ENCODE data around the gene B9D2. TPM values are rescaled to one million over a fixed set of nuclear protein-coding genes. Genes with fewer than 3 reads are reported as not detected.
A peak's percentile ranks its signal among the peaks of the same experiment; 100 is the strongest.

Gene B9D2
- total and polyA plus RNA-seq, 2 experiments from 2014 or later: 2.7 to 7.4 TPM

DNA sequence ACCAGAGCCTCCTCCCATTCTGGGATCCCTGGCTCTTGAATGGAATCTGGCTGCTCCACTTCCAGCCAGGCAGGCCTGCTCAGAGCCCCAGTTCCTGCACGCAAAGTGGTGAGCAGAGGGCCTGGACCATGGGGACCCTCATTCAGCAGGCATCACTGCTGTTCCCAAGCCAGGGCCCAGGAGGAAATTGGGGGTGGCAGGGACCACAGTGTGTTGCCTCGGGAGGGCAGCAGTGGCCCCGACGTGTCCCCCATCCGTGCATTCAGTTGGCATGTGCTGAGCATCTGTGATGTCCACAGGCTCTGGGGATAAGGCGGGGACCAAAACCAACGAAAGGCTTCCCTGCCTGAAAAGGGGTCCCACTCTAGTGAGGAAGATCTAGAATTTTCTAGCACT lies 42.7 kb downstream of the B9D2 start (continued):
- TF ChIP-seq, protein P1, sequence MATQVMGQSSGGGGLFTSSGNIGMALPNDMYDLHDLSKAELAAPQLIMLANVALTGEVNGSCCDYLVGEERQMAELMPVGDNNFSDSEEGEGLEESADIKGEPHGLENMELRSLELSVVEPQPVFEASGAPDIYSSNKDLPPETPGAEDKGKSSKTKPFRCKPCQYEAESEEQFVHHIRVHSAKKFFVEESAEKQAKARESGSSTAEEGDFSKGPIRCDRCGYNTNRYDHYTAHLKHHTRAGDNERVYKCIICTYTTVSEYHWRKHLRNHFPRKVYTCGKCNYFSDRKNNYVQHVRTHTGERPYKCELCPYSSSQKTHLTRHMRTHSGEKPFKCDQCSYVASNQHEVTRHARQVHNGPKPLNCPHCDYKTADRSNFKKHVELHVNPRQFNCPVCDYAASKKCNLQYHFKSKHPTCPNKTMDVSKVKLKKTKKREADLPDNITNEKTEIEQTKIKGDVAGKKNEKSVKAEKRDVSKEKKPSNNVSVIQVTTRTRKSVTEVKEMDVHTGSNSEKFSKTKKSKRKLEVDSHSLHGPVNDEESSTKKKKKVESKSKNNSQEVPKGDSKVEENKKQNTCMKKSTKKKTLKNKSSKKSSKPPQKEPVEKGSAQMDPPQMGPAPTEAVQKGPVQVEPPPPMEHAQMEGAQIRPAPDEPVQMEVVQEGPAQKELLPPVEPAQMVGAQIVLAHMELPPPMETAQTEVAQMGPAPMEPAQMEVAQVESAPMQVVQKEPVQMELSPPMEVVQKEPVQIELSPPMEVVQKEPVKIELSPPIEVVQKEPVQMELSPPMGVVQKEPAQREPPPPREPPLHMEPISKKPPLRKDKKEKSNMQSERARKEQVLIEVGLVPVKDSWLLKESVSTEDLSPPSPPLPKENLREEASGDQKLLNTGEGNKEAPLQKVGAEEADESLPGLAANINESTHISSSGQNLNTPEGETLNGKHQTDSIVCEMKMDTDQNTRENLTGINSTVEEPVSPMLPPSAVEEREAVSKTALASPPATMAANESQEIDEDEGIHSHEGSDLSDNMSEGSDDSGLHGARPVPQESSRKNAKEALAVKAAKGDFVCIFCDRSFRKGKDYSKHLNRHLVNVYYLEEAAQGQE (IDR thresholded peaks at IDR 0.05; ENCODE audit: unreplicated experiment): no peak
- TF ChIP-seq ZNF331 (CRISPR knock-in tag; IDR thresholded peaks at IDR 0.05; ENCODE audit: low read depth): no peak
- no peak for TF ChIP-seq CREB1 (CRISPR knock-in tag; IDR thresholded peaks at IDR 0.05; ENCODE audit: low read depth)
- TF ChIP-seq, protein P2, sequence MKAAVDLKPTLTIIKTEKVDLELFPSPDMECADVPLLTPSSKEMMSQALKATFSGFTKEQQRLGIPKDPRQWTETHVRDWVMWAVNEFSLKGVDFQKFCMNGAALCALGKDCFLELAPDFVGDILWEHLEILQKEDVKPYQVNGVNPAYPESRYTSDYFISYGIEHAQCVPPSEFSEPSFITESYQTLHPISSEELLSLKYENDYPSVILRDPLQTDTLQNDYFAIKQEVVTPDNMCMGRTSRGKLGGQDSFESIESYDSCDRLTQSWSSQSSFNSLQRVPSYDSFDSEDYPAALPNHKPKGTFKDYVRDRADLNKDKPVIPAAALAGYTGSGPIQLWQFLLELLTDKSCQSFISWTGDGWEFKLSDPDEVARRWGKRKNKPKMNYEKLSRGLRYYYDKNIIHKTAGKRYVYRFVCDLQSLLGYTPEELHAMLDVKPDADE (IDR thresholded peaks at IDR 0.05): no peak
- no peak for TF ChIP-seq ZNF114 (CRISPR knock-in tag; IDR thresholded peaks at IDR 0.05)
- TF ChIP-seq, protein P3, sequence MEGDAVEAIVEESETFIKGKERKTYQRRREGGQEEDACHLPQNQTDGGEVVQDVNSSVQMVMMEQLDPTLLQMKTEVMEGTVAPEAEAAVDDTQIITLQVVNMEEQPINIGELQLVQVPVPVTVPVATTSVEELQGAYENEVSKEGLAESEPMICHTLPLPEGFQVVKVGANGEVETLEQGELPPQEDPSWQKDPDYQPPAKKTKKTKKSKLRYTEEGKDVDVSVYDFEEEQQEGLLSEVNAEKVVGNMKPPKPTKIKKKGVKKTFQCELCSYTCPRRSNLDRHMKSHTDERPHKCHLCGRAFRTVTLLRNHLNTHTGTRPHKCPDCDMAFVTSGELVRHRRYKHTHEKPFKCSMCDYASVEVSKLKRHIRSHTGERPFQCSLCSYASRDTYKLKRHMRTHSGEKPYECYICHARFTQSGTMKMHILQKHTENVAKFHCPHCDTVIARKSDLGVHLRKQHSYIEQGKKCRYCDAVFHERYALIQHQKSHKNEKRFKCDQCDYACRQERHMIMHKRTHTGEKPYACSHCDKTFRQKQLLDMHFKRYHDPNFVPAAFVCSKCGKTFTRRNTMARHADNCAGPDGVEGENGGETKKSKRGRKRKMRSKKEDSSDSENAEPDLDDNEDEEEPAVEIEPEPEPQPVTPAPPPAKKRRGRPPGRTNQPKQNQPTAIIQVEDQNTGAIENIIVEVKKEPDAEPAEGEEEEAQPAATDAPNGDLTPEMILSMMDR (conservative IDR thresholded peaks at IDR 0.05; ENCODE audit: low read depth in 2 of 2): no peak
- no peak for TF ChIP-seq EZH2phosphoT487 (IDR thresholded peaks at IDR 0.05; ENCODE audit: unreplicated experiment)
- no peak for TF ChIP-seq STAT1 (IDR thresholded peaks at IDR 0.05; ENCODE audit: unreplicated experiment)

DNA sequence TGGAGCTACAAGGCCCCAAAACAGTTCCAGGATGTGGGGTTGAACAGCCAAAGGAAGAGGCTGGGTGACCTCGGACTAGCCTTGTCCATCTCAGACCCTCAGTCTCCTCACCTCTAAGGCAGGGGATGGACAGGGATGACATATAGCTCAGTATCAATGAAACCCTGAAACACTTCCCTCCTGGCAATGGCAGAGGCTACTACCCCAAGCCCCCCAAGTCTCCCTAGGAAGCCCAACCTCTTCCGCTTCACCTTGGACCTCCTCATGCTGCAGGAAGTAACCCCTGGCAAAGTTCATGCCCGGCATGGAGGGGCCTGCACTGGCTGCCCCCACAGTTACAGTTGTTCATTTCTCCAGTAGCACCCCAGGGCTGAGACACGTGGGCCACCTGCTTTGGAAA lies 43.4 kb downstream of the B9D2 start:
- Histone ChIP-seq H3K27ac (ENCODE audit: low read depth) (0 out of 2 replicates have a peak overlapping the region, but pooled peaks have one; percentile 50), H3K79me2 (replicated peaks; ENCODE audit: insufficient read depth) (no peaks in the 10 kb centered on the region), H3K27me3 (ENCODE audit: insufficient read depth) (no peaks in the 10 kb centered on the region), H3F3A (replicated peaks; ENCODE audit: low read depth) (peaks cover 25% of the 10 kb centered on the region), H3K9me2 (ENCODE audit: insufficient read depth) (no peaks in the 10 kb centered on the region), H3K4me3 (no peak overlapping the region), H3K36me3 (ENCODE audit: insufficient read depth) (no peaks in the 10 kb centered on the region), H2AFZ (no peak overlapping the region), H3K4me2 (0 out of 2 replicates have a peak overlapping the region, but pooled peaks have one; percentile 6), H3K4me1 (ENCODE audit: insufficient read depth) (peaks cover 30% of the 10 kb centered on the region), H4K20me1 (replicated peaks; ENCODE audit: insufficient read depth) (no peaks in the 10 kb centered on the region; the same call in 1 of the 2 replicates)
- no peak overlapping the region for H3K4me3 Mint-ChIP-seq
- no peak overlapping the region; the same call in 1 of the 2 replicates for H3K27ac Mint-ChIP-seq
- ATAC-seq (no peak), DNase-seq (ENCODE audit: low spot score) (no peak)
- peaks cover 18% of the 10 kb centered on the region for H3K27me3 Mint-ChIP-seq (ENCODE audit: insufficient read depth, low read depth, poor library complexity)
- H3K9me3 Mint-ChIP-seq: peaks cover 3% of the 10 kb centered on the region; the same call in 2 of the 3 replicates
- peaks cover 54% of the 10 kb centered on the region for H3K36me3 Mint-ChIP-seq (ENCODE audit: low read depth)
- peaks cover 38% of the 10 kb centered on the region for H3K4me1 Mint-ChIP-seq
- TF ChIP-seq EZH2 (IDR thresholded peaks at IDR 0.05; ENCODE audit: low read depth, unreplicated experiment) (no peak), STAT1 (IDR thresholded peaks at IDR 0.05; ENCODE audit: unreplicated experiment) (no peak), CREB1 (CRISPR knock-in tag; IDR thresholded peaks at IDR 0.05; ENCODE audit: low read depth) (no peak), POLR2AphosphoS5 (IDR thresholded peaks at IDR 0.05; ENCODE audit: low read depth) (no peak), ZNF331 (CRISPR knock-in tag; IDR thresholded peaks at IDR 0.05; ENCODE audit: low read depth) (no peak), ZNF114 (CRISPR knock-in tag; IDR thresholded peaks at IDR 0.05) (no peak), NANOG (IDR thresholded peaks at IDR 0.05; ENCODE audit: borderline replicate concordance) (no peak), EZH2phosphoT487 (IDR thresholded peaks at IDR 0.05; ENCODE audit: unreplicated experiment) (no peak)
- TF ChIP-seq, protein P1 (IDR thresholded peaks at IDR 0.05; ENCODE audit: unreplicated experiment): no peak
- TF ChIP-seq, protein P2 (IDR thresholded peaks at IDR 0.05): no peak
